HepG2 (cell line): ENCODE results near the gene SNX9. TPM values are rescaled to one million over a fixed set of nuclear protein-coding genes. Genes with fewer than 3 reads are reported as not detected.
A peak's percentile ranks its signal among the peaks of the same experiment; 100 is the strongest.

Experiments used
- BORCS8-MEF2B ChIP-seq: sonication (generic); formaldehyde crosslinking; IDR thresholded peaks from 2 replicates; pipeline ENCODE4 v1.8.0; 2022; ENCODE audit warnings: mild to moderate bottlenecking, missing genetic modification reagents
- ELF3 ChIP-seq: IDR thresholded peaks from 2 replicates; pipeline ENCODE4 v1.6.1; 2016; ENCODE audit warnings: missing genetic modification reagents, missing compliant biosample characterization
- FOXO4 ChIP-seq: sonication (generic); formaldehyde crosslinking; conservative IDR thresholded peaks from 2 replicates; pipeline ENCODE4 v1.8.1; 2023; ENCODE audit warnings: missing genetic modification reagents
- MLXIP ChIP-seq: sonication (generic); formaldehyde crosslinking; IDR thresholded peaks from 2 replicates; pipeline ENCODE4 v1.9.0; 2021; ENCODE audit warnings: missing genetic modification reagents, borderline replicate concordance
- MNT ChIP-seq: fragments of 450-650 bp; IDR thresholded peaks from 2 replicates; pipeline ENCODE4 v1.6.1; 2016
- NFKBIZ ChIP-seq: IDR thresholded peaks from 2 replicates; pipeline ENCODE4 v1.6.1; 2018; ENCODE audit warnings: missing genetic modification reagents, missing compliant biosample characterization
- PRDM4 ChIP-seq: sonication (generic); formaldehyde crosslinking; IDR thresholded peaks from 2 replicates; pipeline ENCODE4 v1.9.0; 2021; ENCODE audit warnings: missing genetic modification reagents, borderline replicate concordance
- REPIN1 ChIP-seq: sonication (generic); formaldehyde crosslinking; IDR thresholded peaks from 2 replicates; pipeline ENCODE4 v1.8.0; 2022; ENCODE audit warnings: missing genetic modification reagents, low read depth, mild to moderate bottlenecking, borderline replicate concordance
- SRSF4 ChIP-seq: fragments of 200-400 bp; formaldehyde crosslinking; IDR thresholded peaks from one replicate; pipeline ENCODE4 v1.6.1; 2018; ENCODE audit warnings: mild to moderate bottlenecking, low read depth, low read length, moderate library complexity; ENCODE audit not compliant: poor library complexity, severe bottlenecking
- UBTF ChIP-seq: sonication (generic); formaldehyde crosslinking; IDR thresholded peaks from 2 replicates; pipeline ENCODE4 v1.4.0; 2020; ENCODE audit warnings: mild to moderate bottlenecking, missing genetic modification reagents
- ZNF234 ChIP-seq: sonication (generic); formaldehyde crosslinking; conservative IDR thresholded peaks from 2 replicates; pipeline ENCODE4 v1.5.1; 2020; ENCODE audit warnings: mild to moderate bottlenecking, missing genetic modification reagents
- ZNF513 ChIP-seq: sonication (generic); formaldehyde crosslinking; conservative IDR thresholded peaks from 2 replicates; pipeline ENCODE4 v1.5.0; 2020; ENCODE audit warnings: missing genetic modification reagents
- ZNF713 ChIP-seq: sonication (generic); formaldehyde crosslinking; IDR thresholded peaks from 2 replicates; pipeline ENCODE4 v1.4.0; 2020; ENCODE audit warnings: mild to moderate bottlenecking, missing genetic modification reagents
- ZNF724P ChIP-seq: sonication (generic); formaldehyde crosslinking; IDR thresholded peaks from 2 replicates; pipeline ENCODE4 v1.8.0; 2022; ENCODE audit warnings: missing genetic modification reagents, borderline replicate concordance
- ZNF773 ChIP-seq: sonication (generic); formaldehyde crosslinking; IDR thresholded peaks from 2 replicates; pipeline ENCODE4 v1.4.0; 2020; ENCODE audit warnings: missing genetic modification reagents, borderline replicate concordance
- polyA plus RNA-seq, 8 experiments: library from polyadenylated mRNA; depleted of rRNA in 3 of 8; stranded (reverse) in 7 of 8; unstranded in 1 of 8; fragments of >200 nt; fragmentation: Illumina TruSeq in 4 of 8; extraction: Trizol in 4 of 8; gene quantifications; 2 replicates each; pipeline versions ENCODE4 v1.2.1 to v1.2.3, GENCODE V29; 2011 to 2016; ENCODE audit warnings: low read depth in 4 of 8, missing spikeins in 1 of 8, mixed read lengths in 1 of 8; ENCODE audit not compliant: insufficient read depth in 1 of 8
- total RNA-seq, 5 experiments: library from RNA; depleted of rRNA; stranded (reverse); fragments of >200 nt; fragmentation: Illumina TruSeq; extraction: Trizol; gene quantifications; 2 replicates each; pipeline ENCODE4 v1.2.3, GENCODE V29; 2016; ENCODE audit warnings: low read depth in 1 of 5

SNX9 gene
- total and polyA plus RNA-seq, 2 of the 13 experiments (the other 11 are each of a cell fraction or from before 2014, with no cell fraction given): 21.9 to 36.0 TPM

- TF ChIP-seq MLXIP (CRISPR knock-in tag): peak; percentile 69; the same call in 1 of the 2 replicates
- TF ChIP-seq ZNF234: no peak
- no peak for TF ChIP-seq ZNF713 (CRISPR knock-in tag)
- TF ChIP-seq ZNF513 (CRISPR knock-in tag): no peak
- peak; percentile 10; the same call in 1 of the 2 replicates for TF ChIP-seq ELF3 (CRISPR knock-in tag)
- TF ChIP-seq PRDM4 (CRISPR knock-in tag): no peak
- no peak for TF ChIP-seq REPIN1 (CRISPR knock-in tag)
- TF ChIP-seq ZNF724P (CRISPR knock-in tag): no peak; the same call in 1 of the 2 replicates
- TF ChIP-seq ZNF773 (CRISPR knock-in tag): 0 out of 2 replicates have a peak, but pooled peaks have one; percentile 65
- TF ChIP-seq UBTF (CRISPR knock-in tag): peak; percentile 13
- no peak for TF ChIP-seq MNT
- no peak for TF ChIP-seq SRSF4
- TF ChIP-seq FOXO4 (CRISPR knock-in tag): no peak
- peak; percentile 7; the same call in 1 of the 2 replicates for TF ChIP-seq BORCS8-MEF2B (CRISPR knock-in tag)
- TF ChIP-seq NFKBIZ: no peak
Observed at GRCh38 chr6:157823528-157824370, 703 bp downstream of the SNX9 start (continued).
